HG03521 (cell line): ENCODE measurements around the gene FMN1.
"Not testable (repeated sequence)": the region's sequence is repeated elsewhere in the genome, so short reads cannot be mapped to it uniquely, and the experiment has no call there.

Source experiments
- ATAC-seq: cut with Tn5 transposase; IDR thresholded peaks from one replicate; pipeline ENCODE4 v1.9.1; 2021; ENCODE audit warnings: mild to moderate bottlenecking, moderate library complexity; ENCODE audit not compliant: unreplicated experiment

FMN1 gene

DNA sequence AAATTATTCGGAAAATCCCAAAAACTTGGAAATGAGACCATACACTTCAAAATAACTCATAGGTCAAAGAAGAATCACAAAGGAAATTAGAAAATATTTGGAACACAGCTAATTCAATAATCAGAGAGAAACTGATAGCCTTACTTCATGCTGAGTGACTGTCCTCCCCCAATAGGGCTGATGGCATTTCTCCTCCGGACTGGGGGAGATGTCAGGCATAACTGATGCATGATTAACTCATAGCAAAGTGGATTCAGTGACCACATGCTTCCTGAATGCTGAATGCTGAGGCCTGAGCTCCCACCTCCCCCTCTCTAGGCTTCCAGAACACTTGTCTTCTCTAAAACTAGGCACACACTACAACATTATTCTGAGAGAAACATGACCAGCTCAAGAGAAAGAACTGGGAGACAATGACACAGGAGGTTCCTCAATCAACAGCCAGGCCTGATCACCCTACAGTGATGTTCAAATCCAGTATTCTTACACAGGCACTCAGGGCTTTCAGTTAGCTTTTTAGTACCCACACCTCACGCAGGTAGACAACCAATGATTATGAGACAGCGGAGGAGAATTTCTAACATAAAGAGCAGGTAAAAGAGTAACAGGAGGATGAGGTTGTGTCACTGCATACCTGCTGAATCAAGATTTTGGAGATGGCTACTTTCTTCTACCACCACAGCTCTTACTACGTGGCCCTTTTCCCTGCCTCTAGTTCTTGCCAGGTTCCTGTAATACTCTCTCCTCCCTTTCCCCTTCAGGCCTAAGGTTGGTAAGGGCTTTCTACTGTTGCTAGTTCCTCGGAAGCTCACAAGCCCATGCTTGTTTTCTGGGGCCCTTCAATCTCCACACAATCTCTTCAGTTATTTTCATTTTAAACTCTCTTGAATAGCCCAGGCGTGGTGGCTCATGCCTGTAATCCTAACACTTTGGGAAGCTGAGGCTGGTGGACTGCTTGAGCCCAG, 96.1 kb downstream of the FMN1 start:
- no peak for ATAC-seq

GRCh38 chr15:33096134-33096533, 98.4 kb downstream of the FMN1 start:
- ATAC-seq = no peak

DNA sequence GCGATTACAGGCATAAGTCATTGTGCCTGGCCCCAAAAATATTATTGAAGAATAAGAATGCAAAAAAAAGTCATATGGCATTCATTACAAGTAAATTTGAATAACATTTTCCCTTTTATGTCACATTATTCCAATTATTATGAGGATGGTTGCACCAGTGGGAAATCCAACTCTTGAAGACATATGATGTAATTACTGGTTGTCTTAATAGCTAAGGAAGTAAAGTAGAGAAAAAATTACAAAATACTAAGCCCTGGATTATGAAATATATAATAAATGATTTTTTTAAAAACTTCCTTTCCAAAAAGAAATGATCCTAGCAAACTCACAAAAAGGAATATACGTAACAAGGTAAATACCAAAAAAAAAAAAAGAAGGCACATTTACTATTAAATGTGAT, 98.9 kb downstream of the FMN1 start:
- no peak for ATAC-seq

- no peak for ATAC-seq
These were observed 100.2 kb downstream of the FMN1 start for GRCh38 chr15:33094336-33094735.

DNA sequence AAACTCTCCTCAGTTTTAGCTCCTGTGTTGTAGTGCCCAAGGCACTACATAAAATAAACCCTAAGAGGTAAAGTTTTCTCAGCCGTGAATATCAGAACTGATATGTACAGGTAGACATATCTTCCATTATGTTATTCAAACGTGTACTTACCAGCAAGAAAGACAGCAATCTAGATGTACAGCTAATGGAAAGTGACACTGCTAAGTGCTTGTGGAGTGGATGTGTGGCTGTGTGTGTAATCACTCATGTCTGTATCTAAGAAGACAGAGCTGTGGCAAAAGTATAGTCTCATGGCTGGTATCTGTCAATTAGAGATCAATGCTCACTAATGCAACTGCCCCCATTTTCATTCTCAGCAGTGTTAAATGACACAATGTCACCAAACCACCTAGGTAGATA, 101.3 kb downstream of the FMN1 start:
- ATAC-seq = no peak

GRCh38 chr15:33091983-33092693, 102.4 kb downstream of the FMN1 start:
- ATAC-seq = no peak

DNA sequence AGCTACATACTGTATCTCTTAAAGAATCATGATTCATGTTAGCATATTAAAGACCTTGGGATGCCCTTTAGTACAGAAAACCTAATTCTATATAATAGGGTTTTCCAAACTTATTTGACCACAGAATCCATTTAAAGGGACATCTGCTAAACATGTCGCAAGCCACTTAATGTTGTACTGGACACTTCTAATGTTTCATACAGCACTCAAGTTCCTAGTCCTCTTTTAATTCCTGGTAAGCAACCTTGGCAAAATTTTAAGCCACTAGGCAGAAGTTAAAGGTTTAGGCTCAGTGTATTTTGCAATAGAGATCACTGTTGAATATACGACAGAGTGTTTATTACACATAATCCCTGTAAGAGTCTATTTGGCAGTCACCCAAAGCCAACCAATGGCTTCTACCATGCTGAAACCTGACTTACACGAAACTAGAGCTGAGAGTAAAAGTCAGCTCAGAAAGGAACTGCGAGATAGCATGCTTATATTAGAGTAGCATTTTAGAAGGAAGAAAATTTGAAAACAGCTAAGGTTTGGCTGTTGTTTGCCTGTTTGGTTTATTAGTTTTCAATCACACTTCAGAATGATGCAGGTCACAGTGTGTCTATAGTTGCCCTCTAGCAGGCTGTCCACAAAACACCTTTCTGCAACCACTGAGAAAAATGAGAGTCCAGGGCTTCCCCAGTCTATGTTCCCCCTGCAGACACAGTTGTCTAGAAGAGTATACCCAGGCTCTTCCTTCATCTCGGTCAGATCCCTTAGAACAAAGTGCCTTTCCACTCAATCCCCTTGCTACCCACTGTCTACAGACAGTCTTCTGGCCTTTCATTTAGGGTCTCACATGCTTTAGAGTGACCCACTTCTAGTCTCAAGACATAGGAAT, 104.4 kb downstream of the FMN1 start:
- no peak for ATAC-seq

DNA sequence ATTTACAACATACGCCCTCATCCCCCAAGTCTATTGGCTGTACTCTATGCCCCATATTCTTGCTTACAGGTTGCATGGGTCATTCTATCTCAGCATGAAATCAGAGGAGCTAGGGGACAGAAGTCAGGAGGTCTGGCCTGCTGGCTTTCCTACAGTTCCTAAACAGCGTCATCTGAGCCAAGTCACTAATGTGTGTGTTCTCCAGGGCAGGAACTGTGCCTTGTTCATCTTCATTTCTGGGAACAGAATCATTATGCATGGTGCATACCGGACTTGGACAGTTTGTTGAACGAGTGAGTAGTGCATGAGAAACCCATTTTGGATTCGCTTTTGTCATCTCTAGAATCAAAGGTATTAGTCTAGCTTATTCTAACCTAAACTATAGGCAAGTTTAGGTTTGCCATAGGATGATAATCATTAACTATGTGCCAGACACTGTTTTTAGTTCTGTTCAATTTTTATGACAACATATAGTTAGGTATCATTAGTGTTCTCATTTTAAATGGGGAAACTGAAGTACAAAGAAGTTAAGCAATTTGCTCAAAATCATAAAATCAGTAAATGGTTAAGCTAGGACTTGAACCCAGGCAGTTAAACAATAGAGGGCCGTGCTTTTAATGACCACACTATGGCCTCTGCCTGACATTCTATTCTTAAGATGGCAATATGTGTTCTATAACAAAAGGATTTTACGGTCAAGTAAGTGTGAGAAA, 105.2 kb downstream of the FMN1 start:
- ATAC-seq = no peak

DNA sequence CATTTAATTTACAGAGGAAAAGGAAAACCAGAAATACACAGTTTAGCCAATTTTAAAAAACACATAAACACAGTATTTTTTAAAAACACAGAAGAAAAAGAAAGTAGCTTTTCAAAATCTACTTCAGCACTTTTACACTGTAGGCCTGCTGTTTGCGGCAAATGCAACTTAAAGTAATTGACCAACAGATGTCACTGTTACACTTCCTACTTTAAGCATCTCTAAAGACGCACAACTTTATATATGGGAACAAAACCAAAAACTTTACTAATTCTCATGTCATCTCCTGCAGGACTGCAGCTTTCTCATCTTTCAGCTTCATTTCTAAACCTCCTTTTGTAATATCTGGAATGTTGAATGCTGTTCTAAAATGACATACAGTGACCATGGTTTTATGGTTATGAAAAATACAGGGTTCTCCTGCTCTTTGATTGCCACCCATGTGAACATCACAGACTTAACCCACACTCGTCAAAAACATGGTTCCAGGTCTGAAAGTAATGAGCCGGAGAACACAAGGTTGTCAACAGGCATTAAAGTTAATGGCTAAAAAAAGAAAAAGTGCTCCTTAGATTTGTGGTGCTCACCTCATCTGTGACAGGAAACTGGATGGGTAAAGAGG, 107.9 kb downstream of the FMN1 start:
- no peak for ATAC-seq

DNA sequence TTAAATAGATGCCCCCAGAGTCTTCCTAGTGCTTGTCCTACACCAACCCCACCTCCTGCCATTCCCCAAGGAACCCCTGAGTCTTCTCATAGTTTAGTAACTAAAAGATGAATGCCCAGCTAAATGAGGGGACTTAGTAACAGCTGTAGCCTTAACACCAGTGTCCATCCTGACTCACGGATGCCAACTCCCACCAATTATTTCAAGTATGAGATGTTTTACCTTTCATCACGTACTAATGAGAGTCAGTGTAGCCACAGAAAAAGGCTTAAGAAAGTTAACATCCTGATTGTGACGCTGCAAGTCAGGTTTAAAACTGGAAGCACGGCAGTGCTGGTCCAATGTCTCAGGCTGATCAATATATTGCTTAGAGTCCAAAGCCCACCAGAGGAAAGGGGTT, 109.9 kb downstream of the FMN1 start:
- no peak for ATAC-seq

GRCh38 chr15:33083232-33084081, 111.1 kb downstream of the FMN1 start:
- ATAC-seq = no peak

- ATAC-seq = no peak
These were observed 114.5 kb downstream of the FMN1 start for GRCh38 chr15:33080006-33080405.

DNA sequence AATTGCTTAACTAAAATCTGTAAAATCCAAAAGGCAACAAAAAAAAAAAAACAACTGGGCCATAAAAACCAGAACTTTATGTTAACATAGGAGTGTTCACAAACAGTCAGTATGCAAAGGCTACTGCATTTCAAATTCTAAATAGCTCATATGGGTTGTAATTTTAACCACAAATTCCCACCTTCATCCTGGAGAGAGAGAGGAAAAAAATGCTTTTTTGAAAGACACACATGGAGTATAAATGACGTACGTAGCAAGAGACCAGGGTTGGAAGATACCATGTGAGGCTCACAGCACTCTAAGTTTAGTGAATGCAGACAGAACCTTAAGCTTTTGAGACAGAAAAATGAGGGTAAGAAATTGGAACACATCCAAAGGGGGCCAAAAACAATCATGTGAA, 115.9 kb downstream of the FMN1 start:
- ATAC-seq = no peak

DNA sequence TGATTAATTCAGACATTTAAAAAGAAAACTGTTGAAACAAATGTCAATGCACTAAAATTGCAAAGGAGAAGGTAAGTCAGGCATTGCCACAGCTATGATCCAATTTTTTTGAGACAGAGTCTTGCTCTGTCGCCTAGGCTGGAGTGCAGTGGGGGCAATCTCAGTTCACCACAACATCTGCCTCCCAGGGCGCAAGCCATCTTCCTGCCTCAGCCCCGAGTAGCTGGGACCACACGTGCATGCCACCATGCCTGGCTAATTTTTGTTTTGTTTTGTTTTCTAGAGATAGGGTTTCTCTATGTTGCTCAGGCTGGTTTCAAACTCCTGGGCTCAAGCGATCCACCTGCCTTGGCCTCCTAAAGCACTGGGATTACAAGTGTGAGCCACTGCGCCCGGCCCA, 117.6 kb downstream of the FMN1 start:
- ATAC-seq = no peak

GRCh38 chr15:33074942-33075341, 119.6 kb downstream of the FMN1 start:
- no peak for ATAC-seq

DNA sequence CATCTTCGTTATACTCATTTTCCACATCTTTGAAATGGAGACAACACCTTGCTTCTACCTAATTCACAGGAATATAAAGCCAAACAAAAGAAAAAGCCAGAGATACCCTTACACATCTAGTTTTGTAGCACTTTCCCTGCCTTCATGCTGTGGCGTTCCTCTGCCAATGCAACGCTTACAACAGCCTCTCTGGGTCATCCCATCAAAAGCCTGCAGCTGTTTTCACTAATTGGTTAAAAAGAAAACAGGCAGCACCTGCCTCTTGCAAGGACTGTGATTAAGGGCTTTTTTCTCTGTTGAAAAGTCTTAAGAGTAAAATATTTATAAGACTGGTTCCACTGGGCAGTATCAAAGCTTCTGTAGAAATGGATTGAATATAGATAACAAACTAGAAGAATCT, 120.3 kb downstream of the FMN1 start:
- ATAC-seq = no peak

DNA sequence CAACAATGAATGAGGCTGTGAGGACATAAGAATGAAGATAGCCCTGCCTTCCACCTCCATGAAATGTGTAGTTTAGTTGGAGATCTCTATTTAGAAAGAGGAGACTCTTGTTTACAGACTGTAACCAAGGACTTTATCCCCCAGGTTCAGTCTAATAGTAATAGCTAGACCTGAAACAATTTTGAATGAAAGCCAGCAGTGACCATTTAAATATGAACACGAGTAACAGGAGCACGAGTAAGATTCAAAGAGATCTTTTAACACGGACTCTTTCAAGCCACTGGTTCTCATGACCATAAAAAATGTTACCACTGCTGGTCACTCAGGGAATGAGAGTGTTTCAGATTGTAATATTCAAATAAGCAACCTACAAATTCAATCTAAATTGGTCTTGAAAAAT, 123.1 kb downstream of the FMN1 start:
- no peak for ATAC-seq

DNA sequence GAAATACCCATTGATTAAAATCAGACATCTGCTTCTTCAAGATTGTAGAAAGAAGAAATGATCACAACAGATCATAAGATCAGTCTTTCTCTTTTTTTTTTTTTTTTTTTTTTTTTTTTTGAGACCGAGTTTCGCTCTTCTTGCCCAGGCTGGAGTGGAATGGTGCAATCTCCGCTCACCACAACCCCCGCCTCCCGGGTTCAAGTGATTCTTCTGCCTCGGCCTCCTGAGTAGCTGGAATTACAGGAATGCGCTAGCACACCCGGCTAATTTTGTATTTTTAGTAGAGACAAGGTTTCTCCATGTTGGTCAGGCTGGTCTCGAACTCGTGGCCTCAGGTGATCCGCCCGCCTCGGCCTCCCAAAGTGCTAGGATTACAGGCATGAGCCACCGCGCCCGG, 124.6 kb downstream of the FMN1 start:
- ATAC-seq = not testable (repeated sequence)

- no peak for ATAC-seq
These were observed 125.4 kb downstream of the FMN1 start for GRCh38 chr15:33069161-33069560.
